T47D (cell line): ENCODE results near the gene MTURN.
A peak's percentile ranks its signal among the peaks of the same experiment; 100 is the strongest.
"Not testable (repeated sequence)": the region's sequence is repeated elsewhere in the genome, so short reads cannot be mapped to it uniquely, and the experiment has no call there.

ENCODE experiments used
- DNase-seq, 2 experiments: peaks; one replicate each; pipeline versions ENCODE4 v3.0.0 to v3.0.0-alpha.2; 2011 to 2012; ENCODE audit warnings: low read depth in 1 of 2, low spot score in 1 of 2
- JUND ChIP-seq: IDR thresholded peaks from 2 replicates; pipeline ENCODE4 v1.6.1; 2012; ENCODE audit warnings: low read depth
- in situ Hi-C: cut with HindIII; loops from 2 replicates; pipeline ENCODE4 v1.10.0; 2016; ENCODE audit warnings: low sequenced_read_pairs, low pct_unique_long_range_greater_than_20kb

Gene MTURN

DNA sequence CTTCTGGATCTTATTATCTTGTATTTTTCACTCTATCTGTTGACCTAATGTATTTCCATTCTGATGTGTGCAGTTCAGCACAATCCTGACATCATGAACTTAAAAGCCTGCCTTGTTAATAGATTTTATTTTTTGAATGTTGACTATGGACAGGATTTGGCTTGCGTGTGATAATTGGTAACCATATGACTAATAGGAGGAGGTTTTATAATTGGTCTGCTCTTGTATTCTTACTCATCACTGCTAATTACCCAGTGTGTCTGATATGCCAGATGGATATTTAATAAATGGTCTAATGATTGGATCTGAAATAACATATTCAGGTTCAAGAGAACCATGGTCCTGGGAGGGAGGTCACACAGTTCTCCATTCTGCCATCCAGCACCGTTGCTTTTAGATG lies 45.9 kb downstream of the MTURN start:
- in situ Hi-C loops, result no loop called here
- no peak for DNase-seq
- no peak for TF ChIP-seq JUND

DNA sequence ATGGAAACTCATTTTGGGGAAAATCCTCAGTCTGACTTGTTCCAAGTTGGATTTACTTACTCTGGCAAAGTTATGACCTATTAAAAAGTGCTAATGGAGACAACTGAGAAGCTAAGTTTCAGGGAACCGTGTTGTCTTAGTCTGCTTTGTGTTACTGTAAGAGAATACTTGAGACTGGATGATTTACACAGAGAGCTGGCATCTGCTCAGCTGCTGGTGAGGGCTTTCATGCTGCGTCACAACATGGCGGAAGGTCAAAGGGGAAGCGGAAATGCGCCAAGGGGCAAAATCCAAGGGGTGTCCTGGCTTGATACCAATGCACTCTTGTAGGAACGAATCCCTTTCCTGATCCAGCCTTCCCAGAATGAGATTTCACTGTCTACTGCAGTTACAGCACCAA lies 46.4 kb downstream of the MTURN start:
- DNase-seq, result no peak
- TF ChIP-seq JUND, result no peak
- in situ Hi-C loops, result no loop called here

DNA sequence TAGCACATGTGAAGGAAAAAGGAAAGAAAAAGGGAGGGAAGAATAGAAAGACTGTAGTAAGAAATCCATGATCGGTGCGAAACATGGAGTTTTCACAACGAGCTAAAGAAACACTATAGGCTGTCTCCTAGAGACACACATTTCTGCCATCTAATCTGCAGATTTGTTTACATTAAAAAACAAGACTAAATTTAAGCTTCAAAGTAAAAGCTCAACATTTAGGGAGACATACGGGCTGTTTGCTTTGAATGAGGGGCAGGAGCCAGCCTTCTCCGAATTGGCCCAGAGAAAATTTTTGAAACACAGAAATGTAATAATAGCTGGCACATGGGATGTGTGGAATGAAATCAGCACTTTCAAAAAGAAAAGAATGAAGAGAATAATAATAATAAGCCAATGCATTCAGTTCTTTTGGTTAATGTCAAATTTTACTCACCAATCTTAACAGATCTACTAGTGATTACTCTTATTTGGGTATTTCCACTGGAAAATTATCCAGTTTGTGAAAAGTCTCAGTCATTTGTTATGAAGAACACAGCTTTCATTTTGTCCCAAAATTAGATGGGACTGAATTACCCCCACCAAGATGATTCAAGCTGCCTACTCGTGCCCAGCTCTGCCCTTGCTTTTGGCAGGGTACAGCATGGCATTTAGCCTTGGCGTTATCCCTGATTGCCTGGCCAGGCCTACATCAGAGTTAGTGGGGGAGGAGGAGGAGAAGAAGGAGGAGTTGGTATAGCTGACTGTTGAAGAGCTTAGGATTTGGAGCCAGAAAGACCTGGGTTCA lies 47.1 kb downstream of the MTURN start:
- TF ChIP-seq JUND, result no peak
- in situ Hi-C loops, result no loop called here

DNA sequence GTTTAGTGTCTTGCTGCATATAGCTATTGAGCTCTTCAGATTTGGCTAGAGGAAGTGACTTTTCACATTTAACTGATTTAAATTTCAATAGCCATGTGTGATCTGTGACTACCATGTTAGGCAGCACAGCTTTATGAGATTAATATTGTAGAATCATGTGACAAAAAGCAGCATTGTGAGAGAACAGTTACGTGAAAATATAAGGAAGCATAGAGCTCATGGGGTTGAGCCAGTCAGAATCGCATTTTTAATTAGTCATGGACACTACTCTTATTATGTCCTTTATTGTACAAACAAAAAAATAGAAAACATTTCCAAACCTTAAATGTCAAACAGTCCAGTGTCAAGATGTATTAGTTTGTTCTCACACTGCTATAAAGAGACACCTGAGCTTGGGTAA lies 48.0 kb downstream of the MTURN start:
- in situ Hi-C loops, result no loop called here
- TF ChIP-seq JUND, result no peak
- DNase-seq, result no peak

More for the DNA sequence above, 47.1 kb downstream of the MTURN start:
- no peak for DNase-seq

DNA sequence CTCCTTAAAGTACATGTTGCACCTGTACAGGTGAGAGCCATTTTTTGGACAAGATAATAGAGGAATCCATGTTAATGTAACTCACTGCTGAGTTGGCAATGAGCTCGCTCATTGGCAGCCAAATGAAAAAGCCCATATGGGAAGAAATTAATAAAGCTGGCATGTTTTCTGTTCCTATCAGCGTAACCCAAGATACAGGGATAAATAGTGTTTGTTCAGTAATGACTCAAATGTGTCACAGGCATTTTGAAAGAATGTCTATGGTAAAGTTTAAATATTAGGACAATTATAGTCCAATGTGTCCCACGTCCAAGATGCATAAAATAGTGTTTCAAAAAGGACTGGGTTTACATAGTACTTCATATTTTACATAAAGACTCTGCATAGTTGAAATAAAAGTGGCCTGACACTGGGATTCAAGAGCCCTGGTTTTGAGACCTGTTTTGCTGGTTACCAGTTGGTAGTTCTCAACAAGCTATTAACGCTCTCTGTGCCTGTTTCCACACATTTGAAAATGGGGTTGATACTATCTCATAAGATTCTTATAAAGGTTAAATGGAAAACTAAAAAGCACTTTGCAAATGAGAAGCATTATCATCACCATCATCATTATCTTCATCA lies 49.1 kb downstream of the MTURN start:
- TF ChIP-seq JUND, result peak; percentile 60; the same call in 1 of the 2 replicates
- in situ Hi-C loops, result no loop called here
- peak; percentile 23 to 60 for DNase-seq

DNA sequence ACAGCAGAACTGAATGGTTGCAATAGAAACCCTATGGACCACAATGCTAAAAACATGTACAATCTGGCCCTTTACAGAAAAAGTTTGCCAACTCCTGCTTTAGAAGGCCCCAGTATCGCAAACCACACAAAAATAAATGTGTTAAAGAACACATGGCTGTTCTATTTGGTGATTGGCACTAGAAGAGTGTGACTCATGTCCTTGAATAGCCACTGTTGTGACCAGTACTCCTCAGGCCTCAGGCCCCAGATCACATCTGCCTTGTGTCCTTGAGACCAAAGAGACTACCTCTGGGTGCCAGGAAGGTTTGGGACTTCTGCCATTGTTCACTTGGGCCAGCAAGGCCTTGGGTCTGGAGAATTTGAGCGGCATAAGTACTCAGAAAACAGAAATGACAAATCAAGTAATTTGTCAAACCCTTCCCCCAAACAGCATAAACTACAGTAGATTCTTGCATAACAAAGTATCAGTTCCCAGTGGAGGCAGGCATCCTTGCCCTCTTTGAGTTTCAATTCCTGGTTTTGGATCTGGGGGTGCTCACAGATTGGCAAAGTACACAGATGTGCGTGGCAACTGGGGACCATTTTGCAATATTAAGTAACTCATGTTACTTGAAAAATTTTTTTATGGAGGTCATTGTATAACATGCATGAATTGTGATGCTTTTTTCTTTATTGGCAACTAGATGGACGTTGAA lies 50.2 kb downstream of the MTURN start:
- no peak for TF ChIP-seq JUND
- peak in 1 of 2 experiments; percentile 69 for DNase-seq
- in situ Hi-C loops, result no loop called here

DNA sequence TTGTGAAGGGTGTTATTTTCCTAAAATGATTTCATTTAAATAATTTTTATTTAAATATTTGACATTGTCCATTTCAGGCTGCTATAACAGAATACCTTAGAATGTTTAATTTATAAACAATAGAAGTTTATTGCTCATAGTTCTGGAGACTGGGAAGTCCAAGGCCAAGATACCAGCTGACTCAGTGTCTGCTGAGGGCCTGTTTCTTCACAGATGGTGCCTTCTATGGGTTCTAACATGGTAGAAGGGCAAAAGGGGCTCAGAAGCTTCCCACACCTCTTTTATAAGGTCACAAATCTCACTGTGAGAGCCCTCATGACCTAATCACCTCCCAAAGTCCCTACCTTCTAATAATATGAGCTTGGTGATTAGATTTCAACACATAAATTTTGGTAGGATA lies 50.7 kb downstream of the MTURN start:
- in situ Hi-C loops, result no loop called here

DNA sequence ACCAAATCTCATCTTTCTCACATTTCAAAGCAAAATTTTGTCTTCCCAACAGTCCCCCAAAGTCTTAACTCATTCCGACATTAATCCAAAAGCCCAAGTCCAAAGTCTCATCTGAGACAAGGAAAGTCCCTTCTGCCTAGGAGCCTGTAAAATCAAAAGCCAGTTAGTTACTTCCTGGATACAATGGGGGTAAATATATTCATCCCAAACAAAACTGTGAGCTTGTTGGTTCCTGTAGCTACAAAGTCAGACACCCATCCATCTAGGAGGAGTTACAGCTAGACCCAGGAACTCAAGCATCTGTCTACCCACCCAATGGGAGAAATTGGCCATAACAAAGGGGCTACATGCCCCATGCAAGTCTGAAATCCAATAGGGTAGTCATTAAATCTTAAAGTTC lies 51.9 kb downstream of the MTURN start:
- DNase-seq, result no peak
- in situ Hi-C loops, result no loop called here

More for the DNA sequence above, 50.7 kb downstream of the MTURN start:
- TF ChIP-seq JUND, result no peak
- no peak for DNase-seq

DNA sequence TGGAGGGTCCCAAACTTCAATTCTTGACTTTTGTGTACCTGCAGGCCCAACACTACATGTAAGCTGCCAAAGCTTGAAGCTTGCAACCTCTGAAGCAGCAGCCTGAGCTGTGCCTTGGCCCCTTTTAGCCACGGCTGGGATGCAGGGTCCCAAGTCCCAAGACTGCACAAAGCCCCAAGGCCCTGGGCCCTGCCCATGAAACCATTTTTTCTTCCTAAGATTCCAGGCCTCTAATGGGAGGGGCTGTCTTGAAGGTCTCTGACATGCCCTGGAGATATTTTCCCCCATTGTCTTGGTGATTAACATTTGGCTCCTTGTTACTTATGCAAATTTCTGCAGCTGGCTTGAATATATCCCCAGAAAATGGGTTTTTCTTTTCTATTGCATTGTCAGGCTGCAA lies 52.7 kb downstream of the MTURN start:
- in situ Hi-C loops, result no loop called here
- TF ChIP-seq JUND, result no peak
- DNase-seq, result no peak

More for the DNA sequence above, 51.9 kb downstream of the MTURN start:
- TF ChIP-seq JUND, result no peak

DNA sequence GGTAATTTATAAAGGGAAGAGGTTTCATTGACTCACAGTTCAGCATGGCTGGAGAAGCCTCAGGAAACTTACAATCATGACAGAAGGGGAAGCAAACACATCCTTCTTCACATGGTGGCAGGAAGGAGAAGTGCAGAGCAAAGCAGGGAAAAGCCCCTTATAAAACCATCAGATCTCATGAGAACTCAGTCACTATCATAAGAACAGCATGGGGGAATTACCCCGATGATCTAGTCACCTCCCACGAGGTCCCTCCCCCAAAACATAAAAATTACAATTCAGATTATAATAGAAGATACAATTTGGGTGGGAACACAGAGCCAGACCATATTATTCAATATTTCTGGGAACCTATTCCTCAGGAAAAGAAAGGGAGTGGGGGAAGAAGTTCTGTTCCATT lies 53.6 kb downstream of the MTURN start:
- in situ Hi-C loops, DNase-seq: not testable (repeated sequence)

DNA sequence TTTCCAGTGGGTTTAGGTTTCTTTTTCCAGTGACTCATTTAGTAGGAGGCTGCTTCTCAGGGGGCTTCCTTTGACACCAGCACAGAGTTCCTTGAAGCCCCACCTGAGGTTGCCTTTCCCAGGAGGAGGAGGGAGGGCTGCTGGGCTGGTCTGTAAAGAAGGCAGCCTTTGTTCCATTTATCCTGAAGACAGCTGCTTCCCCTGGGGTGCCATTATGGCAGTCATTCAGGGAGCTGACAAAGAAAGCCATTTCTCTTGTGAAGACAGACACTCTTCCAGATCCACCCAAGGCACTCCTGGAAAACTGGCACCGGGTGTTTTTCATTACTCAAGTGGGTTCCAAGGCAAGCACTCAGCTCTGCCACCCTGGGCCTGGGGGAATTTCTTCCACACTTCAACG lies 54.0 kb downstream of the MTURN start:
- in situ Hi-C loops, result no loop called here
- no peak for DNase-seq
- TF ChIP-seq JUND, result no peak

DNA sequence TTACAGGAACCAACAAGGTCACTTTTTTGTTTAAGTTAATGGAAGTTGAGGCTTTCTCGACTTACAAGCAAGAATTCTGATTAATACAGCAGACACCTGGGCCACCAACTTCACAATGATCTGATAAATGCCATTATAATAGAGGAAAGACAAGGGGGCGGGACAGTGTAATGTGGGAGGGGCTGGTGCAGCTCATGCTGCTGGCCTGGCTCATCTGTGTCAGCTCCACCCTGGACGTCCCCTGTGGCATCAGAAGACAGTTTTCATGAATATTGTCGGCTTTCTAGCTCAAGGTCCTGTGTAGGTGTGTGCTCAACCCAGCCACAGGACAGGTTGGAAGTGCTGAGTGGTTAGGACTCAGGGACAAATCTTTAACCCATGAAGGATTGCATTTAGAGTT lies 57.0 kb downstream of the MTURN start:
- no peak for DNase-seq
- TF ChIP-seq JUND, result no peak
- in situ Hi-C loops, result no loop called here

DNA sequence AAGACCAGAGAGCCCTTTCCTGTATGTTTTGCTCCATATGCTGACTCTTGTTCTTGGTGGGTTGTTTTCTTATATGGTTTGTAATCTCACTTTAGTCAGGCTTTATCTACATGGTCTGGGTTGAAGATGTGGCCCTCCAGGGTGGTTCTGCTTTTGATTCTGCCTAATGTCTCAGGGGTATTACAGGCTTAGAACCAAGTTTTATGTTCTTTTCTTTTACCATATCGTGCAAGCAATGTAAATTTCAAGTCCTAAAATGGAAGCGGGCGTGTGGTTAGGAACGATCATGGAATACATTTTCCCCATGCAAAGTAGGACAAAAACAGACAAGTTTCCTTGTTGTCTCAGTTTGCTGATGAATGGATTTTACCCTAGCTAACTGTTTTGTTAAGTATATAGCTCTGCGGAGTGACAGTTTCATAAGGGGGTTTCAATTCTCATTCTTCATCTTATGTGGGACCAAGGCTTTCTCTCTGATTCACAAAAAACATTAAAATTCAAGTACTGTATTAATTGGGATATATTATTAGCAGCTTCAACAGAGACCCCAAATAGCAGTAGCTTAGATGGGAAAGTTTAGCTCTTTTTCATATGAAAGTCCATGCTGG lies 58.7 kb downstream of the MTURN start:
- TF ChIP-seq JUND, result no peak

More for the DNA sequence above, 58.7 kb downstream of the MTURN start:
- in situ Hi-C loops, result no loop called here
- DNase-seq, result no peak
